Measurements from ENCODE around the gene OSBPL2. TPM values are rescaled to one million over a fixed set of nuclear protein-coding genes. Genes with fewer than 3 reads are reported as not detected.

Gene OSBPL2
- total RNA-seq, 1 experiment from 2014 or later: 41.4 TPM

DNA sequence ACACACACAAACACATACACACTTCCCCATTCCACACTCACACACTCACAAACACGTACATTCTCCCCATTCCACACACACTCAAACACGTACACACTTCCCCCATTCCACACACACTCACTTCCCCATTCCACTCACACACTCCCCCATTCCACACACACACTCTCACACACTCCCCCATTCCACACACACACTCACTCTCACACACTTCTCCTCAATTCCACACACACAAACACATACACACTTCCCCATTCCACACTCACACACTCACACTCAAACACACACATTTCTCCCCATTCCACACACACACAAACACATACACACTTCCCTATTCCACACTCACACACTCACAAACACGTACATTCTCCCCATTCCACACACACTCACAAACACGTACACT lies 8.7 kb upstream of the OSBPL2 start:
- no peak for DNase-seq (ENCODE audit: low read depth, low spot score)
- H3K27ac ChIP-seq (ENCODE audit: low read length): no peak overlapping the region
- no peaks in the 10 kb centered on the region for H3K27me3 ChIP-seq (ENCODE audit: control insufficient read depth, insufficient read depth, low read length)
- BruUV-seq (replicated peaks): no TSS peak
- ChIA-PET POLR2A (no interaction called here), CTCF (no interaction called here)
- no peaks in the 10 kb centered on the region; the same call in none of the 2 replicates for H3K4me1 ChIP-seq (ENCODE audit: control insufficient read depth, insufficient read depth, low read length)
- H3K4me3 ChIP-seq (ENCODE audit: low read depth in 2 of 2, low read length in 2 of 2): no peak overlapping the region
- intact Hi-C loops (cut with micrococcal nuclease; ENCODE audit: unreplicated experiment): no loop called here
- TF ChIP-seq CTCF (IDR thresholded peaks at IDR 0.05) (no peak), SIN3A (IDR thresholded peaks at IDR 0.05; ENCODE audit: borderline replicate concordance, insufficient read depth, low read depth, low read length) (no peak), POLR2AphosphoS5 (IDR thresholded peaks at IDR 0.05; ENCODE audit: low read depth, low read length) (no peak), TCF7L2 (IDR thresholded peaks at IDR 0.05; ENCODE audit: low read depth, low read length) (no peak)
- TF ChIP-seq, protein P1, sequence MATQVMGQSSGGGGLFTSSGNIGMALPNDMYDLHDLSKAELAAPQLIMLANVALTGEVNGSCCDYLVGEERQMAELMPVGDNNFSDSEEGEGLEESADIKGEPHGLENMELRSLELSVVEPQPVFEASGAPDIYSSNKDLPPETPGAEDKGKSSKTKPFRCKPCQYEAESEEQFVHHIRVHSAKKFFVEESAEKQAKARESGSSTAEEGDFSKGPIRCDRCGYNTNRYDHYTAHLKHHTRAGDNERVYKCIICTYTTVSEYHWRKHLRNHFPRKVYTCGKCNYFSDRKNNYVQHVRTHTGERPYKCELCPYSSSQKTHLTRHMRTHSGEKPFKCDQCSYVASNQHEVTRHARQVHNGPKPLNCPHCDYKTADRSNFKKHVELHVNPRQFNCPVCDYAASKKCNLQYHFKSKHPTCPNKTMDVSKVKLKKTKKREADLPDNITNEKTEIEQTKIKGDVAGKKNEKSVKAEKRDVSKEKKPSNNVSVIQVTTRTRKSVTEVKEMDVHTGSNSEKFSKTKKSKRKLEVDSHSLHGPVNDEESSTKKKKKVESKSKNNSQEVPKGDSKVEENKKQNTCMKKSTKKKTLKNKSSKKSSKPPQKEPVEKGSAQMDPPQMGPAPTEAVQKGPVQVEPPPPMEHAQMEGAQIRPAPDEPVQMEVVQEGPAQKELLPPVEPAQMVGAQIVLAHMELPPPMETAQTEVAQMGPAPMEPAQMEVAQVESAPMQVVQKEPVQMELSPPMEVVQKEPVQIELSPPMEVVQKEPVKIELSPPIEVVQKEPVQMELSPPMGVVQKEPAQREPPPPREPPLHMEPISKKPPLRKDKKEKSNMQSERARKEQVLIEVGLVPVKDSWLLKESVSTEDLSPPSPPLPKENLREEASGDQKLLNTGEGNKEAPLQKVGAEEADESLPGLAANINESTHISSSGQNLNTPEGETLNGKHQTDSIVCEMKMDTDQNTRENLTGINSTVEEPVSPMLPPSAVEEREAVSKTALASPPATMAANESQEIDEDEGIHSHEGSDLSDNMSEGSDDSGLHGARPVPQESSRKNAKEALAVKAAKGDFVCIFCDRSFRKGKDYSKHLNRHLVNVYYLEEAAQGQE (IDR thresholded peaks at IDR 0.05; ENCODE audit: insufficient read depth in 1 of 2, low read depth in 2 of 2, low read length in 1 of 2): no peak
- H3K36me3 ChIP-seq (ENCODE audit: control insufficient read depth, insufficient read depth, low read length): no peaks in the 10 kb centered on the region
- ATAC-seq: no peak
- in situ Hi-C loops (cut with HindIII; ENCODE audit: low pct_unique_long_range_greater_than_20kb, low sequenced_read_pairs): no loop called here
- H3K9me3 ChIP-seq (ENCODE audit: control insufficient read depth, insufficient read depth, low read depth, low read length): no peaks in the 10 kb centered on the region

DNA sequence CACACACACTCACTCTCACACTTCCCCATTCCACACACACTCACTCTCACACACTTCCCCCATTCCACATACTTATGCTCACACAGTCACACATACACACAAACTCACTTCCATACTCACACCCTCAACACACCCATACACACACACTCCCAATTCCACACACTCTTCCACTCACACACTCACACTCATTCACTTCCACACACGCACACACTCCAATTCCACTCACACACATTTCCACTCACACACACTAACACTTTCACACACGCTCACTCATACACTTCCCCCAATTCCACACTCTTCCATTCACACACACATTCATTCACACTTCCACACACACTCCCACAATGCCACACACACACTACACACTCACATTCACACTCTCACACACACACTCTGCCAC lies 8.0 kb upstream of the OSBPL2 start:
- Histone ChIP-seq H3K27ac (ENCODE audit: low read length) (no peak overlapping the region), H3K9me3 (ENCODE audit: control insufficient read depth, insufficient read depth, low read depth, low read length) (no peaks in the 10 kb centered on the region), H3K4me1 (ENCODE audit: control insufficient read depth, insufficient read depth, low read length) (no peaks in the 10 kb centered on the region; the same call in none of the 2 replicates), H3K27me3 (ENCODE audit: control insufficient read depth, insufficient read depth, low read length) (no peaks in the 10 kb centered on the region), H3K36me3 (ENCODE audit: control insufficient read depth, insufficient read depth, low read length) (no peaks in the 10 kb centered on the region), H3K4me3 (ENCODE audit: low read depth in 2 of 2, low read length in 2 of 2) (no peak overlapping the region)
- no peak for ATAC-seq
- in situ Hi-C loops (cut with HindIII; ENCODE audit: low pct_unique_long_range_greater_than_20kb, low sequenced_read_pairs): no loop called here
- ChIA-PET POLR2A (no interaction called here), CTCF (no interaction called here)
- no peak for TF ChIP-seq TCF7L2 (IDR thresholded peaks at IDR 0.05; ENCODE audit: low read depth, low read length)
- TF ChIP-seq CTCF (IDR thresholded peaks at IDR 0.05): no peak
- TF ChIP-seq, protein P1 (IDR thresholded peaks at IDR 0.05; ENCODE audit: insufficient read depth in 1 of 2, low read depth in 2 of 2, low read length in 1 of 2): no peak
- TF ChIP-seq POLR2AphosphoS5 (IDR thresholded peaks at IDR 0.05; ENCODE audit: low read depth, low read length): no peak
- no peak for TF ChIP-seq SIN3A (IDR thresholded peaks at IDR 0.05; ENCODE audit: borderline replicate concordance, insufficient read depth, low read depth, low read length)
- no peak for DNase-seq (ENCODE audit: low read depth, low spot score)
- BruUV-seq (replicated peaks): no TSS peak
- intact Hi-C loops (cut with micrococcal nuclease; ENCODE audit: unreplicated experiment): no loop called here
